KOPT-K1 (cell line): ENCODE measurements around the gene ROBO1.

ENCODE experiments used
- H3K27ac ChIP-seq: fragments of 200-600 bp; sonication (generic); 2 replicates; pipeline ENCODE4 v1.5.1; 2016; ENCODE audit warnings: antibody characterized with exemption, mild to moderate bottlenecking, low read depth, low read length; ENCODE audit not compliant: poor library complexity, severe bottlenecking
- H3K36me3 ChIP-seq: fragments of 200-600 bp; sonication (generic); 2 replicates; pipeline ENCODE4 v1.5.1; 2017; ENCODE audit warnings: antibody characterized with exemption, mild to moderate bottlenecking, low read length, moderate library complexity; ENCODE audit not compliant: insufficient read depth
- H3K9me3 ChIP-seq: fragments of 200-600 bp; sonication (generic); 2 replicates; pipeline ENCODE4 v1.5.1; 2017; ENCODE audit warnings: antibody characterized with exemption, low read length, mild to moderate bottlenecking; ENCODE audit not compliant: insufficient read depth, poor library complexity, severe bottlenecking

Gene ROBO1

GRCh38 chr3:78967061-78967460 lies 800.7 kb downstream of the ROBO1 start:
- Histone ChIP-seq H3K27ac (no peak overlapping the region), H3K9me3 (no peaks in the 10 kb centered on the region), H3K36me3 (no peaks in the 10 kb centered on the region)

DNA sequence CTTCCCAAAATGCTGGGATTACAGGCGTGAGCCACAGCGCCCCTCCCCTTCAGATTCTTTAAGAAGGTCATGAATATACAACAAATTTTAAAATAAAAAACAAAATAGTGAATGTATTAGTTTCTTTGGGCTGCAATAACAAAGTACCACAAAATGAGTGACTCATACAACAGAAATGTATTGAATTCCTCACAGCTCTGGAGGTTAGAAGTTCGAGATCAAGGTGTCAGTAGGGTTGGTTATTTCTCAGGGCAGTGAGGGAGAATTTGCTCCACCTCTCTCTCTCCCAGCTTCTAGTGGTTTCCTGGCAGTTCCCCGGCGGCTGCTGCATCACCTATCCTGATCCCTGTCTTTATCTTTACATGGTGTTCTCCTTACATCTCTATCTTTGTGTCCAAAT lies 804.0 kb downstream of the ROBO1 start:
- Histone ChIP-seq H3K27ac (no peak overlapping the region), H3K9me3 (no peaks in the 10 kb centered on the region), H3K36me3 (no peaks in the 10 kb centered on the region)

GRCh38 chr3:78957456-78957855 lies 810.3 kb downstream of the ROBO1 start:
- no peak overlapping the region for H3K27ac ChIP-seq
- no peaks in the 10 kb centered on the region for H3K9me3 ChIP-seq
- H3K36me3 ChIP-seq, result no peaks in the 10 kb centered on the region

GRCh38 chr3:78951342-78951945 lies 816.4 kb downstream of the ROBO1 start:
- no peaks in the 10 kb centered on the region for H3K9me3 ChIP-seq
- no peaks in the 10 kb centered on the region for H3K36me3 ChIP-seq
- no peak overlapping the region for H3K27ac ChIP-seq

DNA sequence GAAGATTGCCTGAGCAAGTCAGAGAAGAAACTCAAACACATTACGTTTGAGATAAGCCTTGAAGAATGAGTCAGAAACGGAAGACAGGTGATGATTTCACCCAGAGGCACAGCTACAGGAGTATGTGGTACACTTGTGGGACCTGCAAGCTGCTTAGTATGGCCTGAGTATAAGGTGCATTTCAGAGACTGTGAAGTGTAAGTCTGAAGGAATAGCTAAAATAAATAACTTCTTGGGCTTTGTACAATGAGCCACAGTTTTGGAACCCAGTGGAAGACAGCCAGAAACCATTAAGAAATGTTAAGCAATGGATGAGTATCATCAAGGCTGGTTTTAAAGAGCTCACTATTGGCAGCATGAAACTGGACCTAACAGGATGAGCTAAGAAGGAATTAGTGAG lies 826.2 kb downstream of the ROBO1 start:
- Histone ChIP-seq H3K36me3 (no peaks in the 10 kb centered on the region), H3K27ac (no peak overlapping the region), H3K9me3 (no peaks in the 10 kb centered on the region)

DNA sequence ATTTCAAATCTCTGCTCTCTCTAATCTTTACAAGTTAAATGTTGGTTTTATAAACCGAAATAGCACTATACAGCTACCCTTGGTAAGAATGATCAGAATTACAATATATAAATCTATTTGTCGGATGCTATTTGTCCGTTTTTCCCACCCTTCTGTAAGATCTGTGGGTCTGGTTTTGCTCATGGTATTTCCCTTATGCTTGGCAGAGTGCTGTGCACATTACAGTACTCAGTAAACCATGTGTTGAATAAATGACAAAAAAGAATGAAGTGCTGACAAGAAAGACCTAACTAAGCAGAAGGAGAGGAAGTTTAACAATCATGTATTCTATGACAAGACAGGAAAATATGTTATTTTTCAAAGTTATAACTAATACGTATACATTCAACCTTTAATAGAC lies 827.2 kb downstream of the ROBO1 start:
- Histone ChIP-seq H3K36me3 (no peaks in the 10 kb centered on the region), H3K27ac (no peak overlapping the region), H3K9me3 (no peaks in the 10 kb centered on the region)

GRCh38 chr3:78940128-78940527 lies 827.7 kb downstream of the ROBO1 start:
- Histone ChIP-seq H3K36me3 (no peaks in the 10 kb centered on the region), H3K27ac (no peak overlapping the region), H3K9me3 (no peaks in the 10 kb centered on the region)

DNA sequence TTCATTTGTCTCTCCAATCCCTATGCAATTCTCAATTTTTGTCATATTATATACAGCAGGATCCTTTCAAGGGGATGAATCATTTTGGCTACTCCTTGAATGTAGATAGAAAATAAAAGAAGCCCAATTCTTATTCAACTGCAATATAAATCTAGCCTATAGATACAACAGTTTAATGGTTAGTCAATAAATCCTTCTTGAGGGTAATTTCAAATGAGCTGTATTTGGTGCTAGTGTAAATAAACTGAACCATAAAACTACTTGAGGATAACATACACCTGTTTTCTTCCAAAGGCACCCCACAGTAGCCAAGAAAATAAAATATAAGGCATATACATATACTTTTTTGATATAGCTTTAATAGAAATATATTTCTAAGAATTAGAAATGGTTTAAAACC lies 830.3 kb downstream of the ROBO1 start:
- Histone ChIP-seq H3K9me3 (no peaks in the 10 kb centered on the region), H3K27ac (no peak overlapping the region), H3K36me3 (no peaks in the 10 kb centered on the region)

DNA sequence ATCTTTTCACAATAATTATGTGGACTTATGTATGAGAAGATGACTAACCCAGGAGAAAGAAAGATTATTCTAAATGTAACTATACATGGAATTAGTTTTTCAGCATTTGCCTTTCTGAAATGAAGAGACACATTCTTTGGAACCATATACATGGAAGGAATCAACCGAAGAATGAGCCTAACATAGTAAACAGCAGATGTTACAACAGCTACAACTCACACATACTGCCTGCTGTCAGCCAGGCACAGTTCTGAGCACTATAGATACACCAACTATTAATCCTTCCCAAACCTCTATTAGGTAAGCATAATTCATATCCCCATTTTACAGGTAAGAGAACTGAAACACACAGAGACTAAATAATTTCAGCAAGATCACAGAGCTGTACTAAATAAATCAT lies 840.0 kb downstream of the ROBO1 start:
- Histone ChIP-seq H3K27ac (no peak overlapping the region), H3K36me3 (no peaks in the 10 kb centered on the region), H3K9me3 (no peaks in the 10 kb centered on the region)

DNA sequence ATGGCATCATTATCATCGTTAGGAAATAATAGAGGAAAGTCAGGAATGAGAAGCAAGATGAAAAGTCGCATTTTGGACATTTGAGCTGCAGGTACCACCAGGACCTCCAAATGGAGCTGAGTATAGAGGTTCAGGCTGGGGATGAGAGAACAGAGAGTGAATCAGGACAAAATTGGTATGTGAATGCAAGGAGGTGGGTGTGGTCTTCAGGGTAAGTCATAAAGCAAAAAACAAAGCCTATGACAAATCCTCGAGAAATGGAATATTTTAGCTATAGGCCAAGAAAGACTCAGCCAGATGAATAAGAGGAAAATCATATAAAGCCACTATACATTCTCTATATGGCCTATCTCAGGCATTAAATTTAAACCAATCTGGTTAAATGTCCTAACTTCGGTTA lies 841.3 kb downstream of the ROBO1 start:
- no peaks in the 10 kb centered on the region for H3K9me3 ChIP-seq
- H3K27ac ChIP-seq, result no peak overlapping the region
- no peaks in the 10 kb centered on the region for H3K36me3 ChIP-seq

- no peak overlapping the region for H3K27ac ChIP-seq
- no peaks in the 10 kb centered on the region for H3K36me3 ChIP-seq
- no peaks in the 10 kb centered on the region for H3K9me3 ChIP-seq
Measured at GRCh38 chr3:78924711-78925110, 843.1 kb downstream of the ROBO1 start.

- Histone ChIP-seq H3K36me3 (no peaks in the 10 kb centered on the region), H3K9me3 (no peaks in the 10 kb centered on the region), H3K27ac (no peak overlapping the region)
Measured at GRCh38 chr3:78919021-78919755, 848.6 kb downstream of the ROBO1 start.

DNA sequence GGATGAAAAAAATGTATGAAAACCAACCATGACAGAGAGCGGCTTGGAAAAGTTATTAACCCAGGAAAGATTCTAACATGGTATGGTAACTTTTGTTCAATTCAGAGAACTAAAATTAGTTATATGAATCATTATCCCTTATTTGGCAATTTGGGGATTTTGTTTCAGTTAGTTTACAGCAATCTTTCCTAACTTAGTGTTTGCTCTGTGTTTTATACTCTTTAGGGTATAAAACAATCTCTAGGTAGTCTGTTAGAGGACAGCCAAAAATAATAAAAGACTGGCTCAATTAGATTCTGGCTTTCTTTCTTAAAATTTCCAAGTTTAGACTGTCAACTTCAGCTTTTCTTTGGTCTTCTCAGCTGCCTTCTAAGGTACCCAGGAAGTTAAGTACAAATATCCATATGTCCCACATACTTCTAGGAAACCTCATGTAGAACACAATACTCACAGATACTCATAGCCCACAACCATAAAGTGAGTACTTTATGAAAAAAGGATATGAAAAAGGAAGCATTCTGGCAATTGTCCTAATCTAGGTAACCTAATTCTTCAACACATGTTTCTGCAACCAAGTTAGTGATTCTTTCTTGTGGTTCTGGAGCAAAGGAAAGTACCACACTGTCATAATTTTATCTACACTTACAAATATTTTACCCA lies 849.3 kb downstream of the ROBO1 start:
- H3K36me3 ChIP-seq, result no peaks in the 10 kb centered on the region
- H3K9me3 ChIP-seq, result no peaks in the 10 kb centered on the region
- no peak overlapping the region for H3K27ac ChIP-seq

GRCh38 chr3:78917536-78917935 lies 850.3 kb downstream of the ROBO1 start:
- H3K27ac ChIP-seq, result no peak overlapping the region
- no peaks in the 10 kb centered on the region for H3K36me3 ChIP-seq
- no peaks in the 10 kb centered on the region for H3K9me3 ChIP-seq

- H3K9me3 ChIP-seq, result no peaks in the 10 kb centered on the region
- H3K36me3 ChIP-seq, result no peaks in the 10 kb centered on the region
- H3K27ac ChIP-seq, result no peak overlapping the region
Measured at GRCh38 chr3:78913711-78914110, 854.1 kb downstream of the ROBO1 start.

DNA sequence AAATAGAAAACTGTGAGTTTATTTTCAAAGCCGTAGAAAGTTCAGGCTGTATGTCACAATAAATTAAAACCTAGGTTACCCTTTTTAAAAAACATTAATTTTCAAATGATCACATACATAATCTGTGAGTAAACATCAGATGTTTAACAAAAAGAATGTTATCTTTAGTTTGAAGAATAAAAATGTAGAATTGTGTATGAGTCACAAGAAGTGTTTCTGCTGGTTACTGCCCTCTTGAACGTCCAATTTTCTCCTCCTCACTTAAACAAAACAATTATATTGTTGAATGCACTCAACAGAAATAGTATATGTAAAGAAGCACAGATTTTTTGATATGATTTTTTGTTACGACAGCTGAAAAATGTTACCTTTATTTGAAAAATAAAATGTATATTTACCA lies 855.1 kb downstream of the ROBO1 start:
- Histone ChIP-seq H3K9me3 (no peaks in the 10 kb centered on the region), H3K36me3 (no peaks in the 10 kb centered on the region), H3K27ac (no peak overlapping the region)
